ENCODE measurements around the gene DCLRE1B. TPM values are rescaled to one million over a fixed set of nuclear protein-coding genes. Genes with fewer than 3 reads are reported as not detected.

The DCLRE1B gene
- total and polyA plus RNA-seq, 2 donors (not counting 1 experiment from before 2014, with no cell fraction given): 1.0 to 4.8 TPM

DNA sequence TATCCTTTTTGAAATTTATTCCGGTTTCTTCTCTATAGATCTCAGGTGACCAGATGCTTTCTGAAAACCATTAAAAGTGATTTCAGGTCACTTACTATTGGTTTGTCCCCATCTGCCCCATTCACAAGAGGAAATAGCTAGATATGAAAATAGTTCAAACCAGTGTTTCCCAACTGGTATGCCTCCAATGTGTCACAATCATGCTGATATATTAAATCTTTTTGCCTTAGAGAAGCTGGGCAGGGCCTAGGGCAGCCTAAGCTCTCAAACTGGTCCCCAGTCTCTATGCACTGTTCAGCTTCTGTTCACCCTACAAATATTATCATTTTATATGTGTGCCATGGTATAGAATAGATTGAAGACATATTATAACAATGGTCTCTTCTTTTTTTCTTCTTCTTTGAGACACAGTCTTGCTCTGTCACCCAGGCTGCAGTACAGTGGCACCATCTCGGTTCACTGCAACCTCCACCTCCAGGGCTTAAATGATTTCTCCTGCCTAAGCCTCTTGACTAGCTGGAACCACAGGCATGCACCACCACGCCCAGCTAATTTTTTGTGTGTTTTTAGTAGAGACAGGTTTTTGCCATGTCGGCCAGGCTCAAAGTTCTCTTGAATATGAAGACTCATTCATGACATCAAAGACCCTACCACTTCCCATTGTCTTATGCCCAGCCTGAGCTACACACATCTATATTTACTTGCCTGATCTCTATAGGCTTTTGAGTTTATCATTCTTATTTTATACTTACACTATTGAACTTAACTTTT, 49.3 kb upstream of the DCLRE1B start:
- Histone ChIP-seq H4K20me1 (ENCODE audit: control insufficient read depth, insufficient read depth, low read length, poor library complexity, severe bottlenecking) (no peaks in the 10 kb centered on the region), H3K4me1 (ENCODE audit: control insufficient read depth in 2 of 2, insufficient read depth in 2 of 2, low read length in 2 of 2) (peaks cover 35 to 38% of the 10 kb centered on the region in 2 donors), H3K27me3 (replicated peaks in 1 of 4; ENCODE audit: control extremely low read depth in 1 of 4, control insufficient read depth in 3 of 4, insufficient read depth in 4 of 4, low read length in 3 of 4) (no peaks in the 10 kb centered on the region), H2AFZ (ENCODE audit: insufficient read depth, low read depth, low read length, poor library complexity, severe bottlenecking) (no peak overlapping the region), H3K9ac (ENCODE audit: low read length) (no peak overlapping the region), H3K9me3 (ENCODE audit: control extremely low read depth in 1 of 3, control insufficient read depth in 2 of 3, insufficient read depth in 1 of 3, low read length in 2 of 3) (no peaks in the 10 kb centered on the region), H3K36me3 (replicated peaks in 1 of 2; ENCODE audit: control extremely low read depth in 1 of 2, control insufficient read depth in 1 of 2, extremely low read depth in 1 of 2, insufficient read depth in 2 of 2, low read length in 1 of 2) (peaks cover 10 to 33% of the 10 kb centered on the region in 2 experiments), H3K79me2 (ENCODE audit: control insufficient read depth, insufficient read depth, low read length) (peaks cover 8% of the 10 kb centered on the region), H3K4me3 (ENCODE audit: control extremely low read depth in 1 of 5, extremely low read depth in 1 of 5, insufficient read depth in 1 of 5, low read depth in 2 of 5, low read length in 4 of 5) (no peak overlapping the region), H3K27ac (ENCODE audit: low read length in 2 of 2) (peak overlapping the region in 1 of 2 donors; percentile 74), H3K4me2 (replicated peaks; ENCODE audit: low read depth, low read length, poor library complexity, severe bottlenecking) (no peak overlapping the region)
- intact Hi-C loops (cut with micrococcal nuclease): no loop called here
- CTCF ChIA-PET: interaction anchor here (0.5 to 4.2 kb wide), 6 partner anchors 11 to 48 kb away, joined by 3 to 36 read pairs (median 4); partner anchors contain the start of genes AP4B1 and DCLRE1B
- TF ChIP-seq EZH2 (IDR thresholded peaks at IDR 0.05; ENCODE audit: borderline replicate concordance, insufficient read depth, low read depth, low read length, poor library complexity, severe bottlenecking) (no peak), CTCF (IDR thresholded peaks at IDR 0.05) (no peak)
- no peak for DNase-seq
- no peak overlapping the region for H3K4me3 Mint-ChIP-seq
- ATAC-seq (ENCODE audit: low read depth): no peak
- no peaks in the 10 kb centered on the region for H3K9me3 Mint-ChIP-seq (ENCODE audit: insufficient read depth)
- H3K27me3 Mint-ChIP-seq: no peaks in the 10 kb centered on the region
- H3K4me1 Mint-ChIP-seq: peaks cover 38% of the 10 kb centered on the region
- H3K27ac Mint-ChIP-seq: no peak overlapping the region
- WGBS (ENCODE audit: insufficient coverage): no CpG with 5 or more reads among the region's 4 CpGs
- POLR2A ChIA-PET: interaction anchor here (0.7 kb wide), 1 partner anchor 34 kb away, joined by 6 read pairs; no protein-coding TSS in a partner anchor

GRCh38 chr1:113856401-113856790, 48.7 kb upstream of the DCLRE1B start:
- H3K27ac Mint-ChIP-seq: no peak overlapping the region

More at GRCh38 chr1:113856401-113856790, 48.7 kb upstream of the DCLRE1B start:
- no peak for TF ChIP-seq CTCF (IDR thresholded peaks at IDR 0.05)
- TF ChIP-seq EZH2 (IDR thresholded peaks at IDR 0.05; ENCODE audit: borderline replicate concordance, insufficient read depth, low read depth, low read length, poor library complexity, severe bottlenecking): no peak
- Histone ChIP-seq H3K4me1 (ENCODE audit: control insufficient read depth in 2 of 2, insufficient read depth in 2 of 2, low read length in 2 of 2) (peaks cover 41 to 44% of the 10 kb centered on the region in 2 donors), H3K36me3 (replicated peaks in 1 of 2; ENCODE audit: control extremely low read depth in 1 of 2, control insufficient read depth in 1 of 2, extremely low read depth in 1 of 2, insufficient read depth in 2 of 2, low read length in 1 of 2) (peaks cover 10 to 32% of the 10 kb centered on the region in 2 experiments), H4K20me1 (ENCODE audit: control insufficient read depth, insufficient read depth, low read length, poor library complexity, severe bottlenecking) (no peaks in the 10 kb centered on the region), H3K9me3 (ENCODE audit: control extremely low read depth in 1 of 3, control insufficient read depth in 2 of 3, insufficient read depth in 1 of 3, low read length in 2 of 3) (no peaks in the 10 kb centered on the region), H3K4me2 (replicated peaks; ENCODE audit: low read depth, low read length, poor library complexity, severe bottlenecking) (no peak overlapping the region), H2AFZ (ENCODE audit: insufficient read depth, low read depth, low read length, poor library complexity, severe bottlenecking) (no peak overlapping the region), H3K79me2 (ENCODE audit: control insufficient read depth, insufficient read depth, low read length) (peaks cover 9% of the 10 kb centered on the region), H3K4me3 (ENCODE audit: control extremely low read depth in 1 of 5, extremely low read depth in 1 of 5, insufficient read depth in 1 of 5, low read depth in 2 of 5, low read length in 4 of 5) (no peak overlapping the region), H3K27ac (ENCODE audit: low read length in 2 of 2) (peak overlapping the region; percentile 9 to 74), H3K27me3 (replicated peaks in 1 of 4; ENCODE audit: control extremely low read depth in 1 of 4, control insufficient read depth in 3 of 4, insufficient read depth in 4 of 4, low read length in 3 of 4) (no peaks in the 10 kb centered on the region), H3K9ac (ENCODE audit: low read length) (no peak overlapping the region)
- H3K4me1 Mint-ChIP-seq: peaks cover 42% of the 10 kb centered on the region
- 100% methylated on average over 1 of the region's 2 CpGs for WGBS (ENCODE audit: insufficient coverage)
- no peak for DNase-seq
- no peak for ATAC-seq (ENCODE audit: low read depth)
- no peak overlapping the region for H3K4me3 Mint-ChIP-seq
- ChIA-PET POLR2A (no interaction called here), CTCF (interaction anchor here (0.6 to 4.2 kb wide), 6 partner anchors 11 to 1253 kb away, joined by 3 to 36 read pairs (median 3); partner anchors contain the start of genes AP4B1, DCLRE1B and OLFML3)
- H3K9me3 Mint-ChIP-seq (ENCODE audit: insufficient read depth): no peaks in the 10 kb centered on the region
- H3K27me3 Mint-ChIP-seq: no peaks in the 10 kb centered on the region
- intact Hi-C loops (cut with micrococcal nuclease): no loop called here

All from B cell (primary cell).